Thyroid gland (tissue), 4 donors: ENCODE measurements around the gene ATRAID. TPM values are rescaled to one million over a fixed set of nuclear protein-coding genes. Genes with fewer than 3 reads are reported as not detected.

ENCODE experiments used
- DNase-seq, 2 donors: peaks; one replicate each; pipeline ENCODE4 v3.0.0-alpha.2; 2019
- H3K27ac ChIP-seq, 3 donors: fragments of 200-600 bp; sonication (generic); 1 replicate in 2 of 3; 2 replicates in 1 of 3; pipeline ENCODE4 v1.5.1; 2016 to 2019; ENCODE audit warnings: mild to moderate bottlenecking in 1 of 3, moderate library complexity in 1 of 3
- H3K27me3 ChIP-seq: fragments of 200-600 bp; sonication (generic); one replicate; pipeline ENCODE4 v1.5.1; 2019
- H3K36me3 ChIP-seq, 2 donors: fragments of 200-600 bp; sonication (generic); one replicate each; pipeline ENCODE4 v1.5.1; 2016 to 2019
- H3K4me1 ChIP-seq, 2 donors: fragments of 200-600 bp; sonication (generic); one replicate each; pipeline ENCODE4 v1.5.1; 2017 to 2019
- H3K4me3 ChIP-seq, 3 donors: fragments of 200-600 bp; sonication (generic); replicated peaks in 1 of 3; 1 replicate in 2 of 3; 2 replicates in 1 of 3; pipeline ENCODE4 v1.5.1; 2016; ENCODE audit warnings: mild to moderate bottlenecking in 1 of 3
- H3K9me3 ChIP-seq: fragments of 200-600 bp; sonication (generic); one replicate; pipeline ENCODE4 v1.5.1; 2017
- POLR2A ChIP-seq, 2 donors: fragments of 450-650 bp; IDR thresholded peaks; one replicate each; pipeline ENCODE4 v1.6.1; 2017; ENCODE audit warnings: antibody characterized with exemption in 2 of 2, mild to moderate bottlenecking in 2 of 2, moderate library complexity in 1 of 2
- WGBS, 2 donors: methylation state at CpG; one replicate each; pipeline ENCODE4 v1.1.5; 2017; 5-methylcytosine and 5-hydroxymethylcytosine counted together
- intact Hi-C: fragments of 100-400 bp; cut with DNase I; formaldehyde crosslinking; loops from one replicate; pipeline ENCODE4 v1.15.1; 2023
- total RNA-seq, 4 donors: library from RNA; depleted of rRNA; stranded (reverse); fragments of >200 nt; gene quantifications; one replicate each; pipeline ENCODE4 v1.2.3, GENCODE V29; 2016
- TF ChIP-seq, protein P1 (sequence below), 6 experiments: fragments of 200-600 bp in 3 of 6; fragments of 450-650 bp in 3 of 6; sonication (generic) in 3 of 6; IDR thresholded peaks; one replicate each; pipeline ENCODE4 v1.5.1; 2016 to 2019; ENCODE audit warnings: antibody characterized with exemption in 6 of 6, mild to moderate bottlenecking in 2 of 6, inconsistent platforms in 1 of 6, moderate library complexity in 1 of 6

Gene ATRAID
- total RNA-seq, 4 donors from 2014 or later: 149 to 345 (median 254) TPM

DNA sequence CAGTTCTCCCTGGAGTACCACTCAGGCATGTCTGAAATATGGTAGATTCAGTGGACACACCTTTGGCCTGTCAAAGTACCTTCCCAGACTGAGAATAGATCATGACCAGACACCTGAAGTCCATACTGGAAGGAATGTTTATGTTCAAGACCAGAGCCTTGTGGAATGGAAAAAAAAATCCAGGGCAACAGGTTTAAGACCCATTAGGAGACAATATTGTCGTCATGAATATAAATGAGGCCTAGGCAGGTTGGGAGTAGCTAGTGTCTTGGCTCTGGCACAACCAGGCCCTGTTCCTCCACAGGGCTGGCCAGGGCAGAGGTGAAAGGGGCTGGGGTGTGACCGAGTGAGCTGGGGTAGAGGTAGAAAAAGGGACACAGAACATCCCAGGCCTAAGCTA is 13.2 kb upstream of the ATRAID start:
- DNase-seq: no peak
- H3K9me3 ChIP-seq: no peaks in the 10 kb centered on the region
- H3K4me3 ChIP-seq: no peak overlapping the region
- intact Hi-C loops: no loop called here
- WGBS, 2 donors: 65 to 89% methylated on average over 2 of the region's 2 CpGs
- H3K36me3 ChIP-seq: peaks cover 0 to 7% of the 10 kb centered on the region in 2 donors
- TF ChIP-seq POLR2A (IDR thresholded peaks at IDR 0.05): no peak
- TF ChIP-seq, protein P1, sequence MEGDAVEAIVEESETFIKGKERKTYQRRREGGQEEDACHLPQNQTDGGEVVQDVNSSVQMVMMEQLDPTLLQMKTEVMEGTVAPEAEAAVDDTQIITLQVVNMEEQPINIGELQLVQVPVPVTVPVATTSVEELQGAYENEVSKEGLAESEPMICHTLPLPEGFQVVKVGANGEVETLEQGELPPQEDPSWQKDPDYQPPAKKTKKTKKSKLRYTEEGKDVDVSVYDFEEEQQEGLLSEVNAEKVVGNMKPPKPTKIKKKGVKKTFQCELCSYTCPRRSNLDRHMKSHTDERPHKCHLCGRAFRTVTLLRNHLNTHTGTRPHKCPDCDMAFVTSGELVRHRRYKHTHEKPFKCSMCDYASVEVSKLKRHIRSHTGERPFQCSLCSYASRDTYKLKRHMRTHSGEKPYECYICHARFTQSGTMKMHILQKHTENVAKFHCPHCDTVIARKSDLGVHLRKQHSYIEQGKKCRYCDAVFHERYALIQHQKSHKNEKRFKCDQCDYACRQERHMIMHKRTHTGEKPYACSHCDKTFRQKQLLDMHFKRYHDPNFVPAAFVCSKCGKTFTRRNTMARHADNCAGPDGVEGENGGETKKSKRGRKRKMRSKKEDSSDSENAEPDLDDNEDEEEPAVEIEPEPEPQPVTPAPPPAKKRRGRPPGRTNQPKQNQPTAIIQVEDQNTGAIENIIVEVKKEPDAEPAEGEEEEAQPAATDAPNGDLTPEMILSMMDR (IDR thresholded peaks at IDR 0.05): no peak
- H3K27me3 ChIP-seq: no peaks in the 10 kb centered on the region
- H3K27ac ChIP-seq: no peak overlapping the region
- no peaks in the 10 kb centered on the region for H3K4me1 ChIP-seq

- Histone ChIP-seq H3K27ac (no peak overlapping the region), H3K27me3 (no peaks in the 10 kb centered on the region), H3K4me1 (no peaks in the 10 kb centered on the region), H3K36me3 (peaks cover 0 to 11% of the 10 kb centered on the region in 2 donors), H3K4me3 (no peak overlapping the region), H3K9me3 (no peaks in the 10 kb centered on the region)
- 84 to 92% methylated on average over 2 of the region's 2 CpGs for WGBS, 2 donors
- DNase-seq: no peak
- TF ChIP-seq POLR2A (IDR thresholded peaks at IDR 0.05): no peak
- TF ChIP-seq, protein P1 (IDR thresholded peaks at IDR 0.05): no peak
- intact Hi-C loops: no loop called here
These were observed 12.6 kb upstream of the ATRAID start for GRCh38 chr2:27199241-27199640.

DNA sequence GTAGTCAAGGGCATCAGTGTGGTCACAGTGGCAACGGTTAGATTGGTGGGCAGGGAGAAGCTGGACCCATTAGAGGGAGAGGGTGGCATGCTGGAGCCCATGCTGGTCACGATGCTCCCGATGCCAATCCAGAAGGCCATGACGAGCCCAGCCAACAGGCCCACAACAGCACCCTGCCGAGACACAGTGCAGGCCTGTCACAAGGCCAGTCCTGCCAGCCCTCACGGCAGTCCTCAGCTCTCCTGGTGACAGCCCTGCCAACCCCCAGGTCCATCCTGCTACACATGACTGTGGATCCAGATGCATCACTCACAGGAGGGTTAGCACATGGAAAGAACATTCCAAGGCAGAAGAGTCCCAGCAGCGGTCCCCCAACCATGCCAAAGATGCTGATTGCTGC is 10.2 kb upstream of the ATRAID start:
- H3K4me3 ChIP-seq: no peak overlapping the region
- H3K27me3 ChIP-seq: no peaks in the 10 kb centered on the region
- H3K27ac ChIP-seq: no peak overlapping the region
- H3K36me3 ChIP-seq: peaks cover 0 to 14% of the 10 kb centered on the region in 2 donors
- H3K4me1 ChIP-seq: no peaks in the 10 kb centered on the region
- intact Hi-C loops: loop anchor here (10.0 kb wide), 1 partner anchor 237 kb away; no protein-coding TSS in a partner anchor
- WGBS, 2 donors: 94% methylated on average over 7 of the region's 7 CpGs
- DNase-seq: no peak
- H3K9me3 ChIP-seq: no peaks in the 10 kb centered on the region
- no peak for TF ChIP-seq POLR2A (IDR thresholded peaks at IDR 0.05)
- TF ChIP-seq, protein P1 (IDR thresholded peaks at IDR 0.05): no peak

DNA sequence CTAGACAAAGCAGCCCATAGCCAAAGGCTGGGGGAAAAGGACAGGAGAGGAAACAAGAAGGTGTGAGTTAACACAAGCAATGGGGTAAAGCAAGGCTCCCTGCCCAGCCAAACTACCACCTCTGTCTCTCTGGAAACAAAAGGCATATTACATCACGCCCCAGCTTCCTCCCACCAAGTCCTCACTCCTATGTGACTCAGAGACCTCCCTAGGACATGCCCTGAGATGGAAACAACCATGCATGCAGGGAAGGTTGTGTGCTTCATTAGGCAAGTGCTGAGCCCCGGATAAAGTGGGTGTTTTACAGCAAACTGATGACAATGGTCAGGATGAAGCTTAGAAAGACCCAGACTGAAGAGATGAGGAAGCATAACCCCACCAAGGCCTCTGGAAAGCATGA is 9.0 kb upstream of the ATRAID start:
- H3K27me3 ChIP-seq: no peaks in the 10 kb centered on the region
- H3K4me3 ChIP-seq: no peak overlapping the region
- H3K9me3 ChIP-seq: no peaks in the 10 kb centered on the region
- peaks cover 0 to 22% of the 10 kb centered on the region in 2 donors for H3K36me3 ChIP-seq
- intact Hi-C loops: loop anchor here (10.0 kb wide), 1 partner anchor 238 kb away; no protein-coding TSS in a partner anchor
- no peak overlapping the region for H3K27ac ChIP-seq
- TF ChIP-seq, protein P1 (IDR thresholded peaks at IDR 0.05): no peak
- TF ChIP-seq POLR2A (IDR thresholded peaks at IDR 0.05): no peak
- H3K4me1 ChIP-seq: no peaks in the 10 kb centered on the region
- 82 to 94% methylated on average over 2 of the region's 2 CpGs for WGBS, 2 donors
- no peak for DNase-seq

- no peaks in the 10 kb centered on the region for H3K4me1 ChIP-seq
- H3K9me3 ChIP-seq: no peaks in the 10 kb centered on the region
- H3K36me3 ChIP-seq: peaks cover 0 to 22% of the 10 kb centered on the region in 2 donors
- no peak overlapping the region for H3K27ac ChIP-seq
- H3K4me3 ChIP-seq: no peak overlapping the region
- H3K27me3 ChIP-seq: no peaks in the 10 kb centered on the region
- no peak for DNase-seq
- intact Hi-C loops: loop anchor here (10.0 kb wide), 1 partner anchor 239 kb away; no protein-coding TSS in a partner anchor
- TF ChIP-seq, protein P1 (IDR thresholded peaks at IDR 0.05): no peak
- TF ChIP-seq POLR2A (IDR thresholded peaks at IDR 0.05): no peak
- WGBS, 2 donors: 90 to 93% methylated on average over 9 of the region's 9 CpGs
These were observed 8.1 kb upstream of the ATRAID start for GRCh38 chr2:27203741-27204140.
